SK-N-SH (cell line): Measurements from ENCODE around the gene NOLC1. TPM values are rescaled to one million over a fixed set of nuclear protein-coding genes. Genes with fewer than 3 reads are reported as not detected.

Experiments
- CTCF ChIA-PET: fragments of 300-600, 350-600 bp; formaldehyde crosslinking; extraction: SDS; loops from one replicate; lab custom pipeline; 2021; lab: Yijun Ruan, JAX
- POLR2A ChIA-PET: fragments of 350-600 bp; sonication (Branson Sonifier 250); formaldehyde crosslinking; extraction: SDS; loops from one replicate; lab custom pipeline; 2020; ENCODE audit warnings: antibody characterized with exemption, inconsistent platforms; lab: Yijun Ruan, JAX
- DNase-seq: peaks from one replicate; pipeline ENCODE4 v3.0.0; 2012
- H2AFZ ChIP-seq: fragments of 200-600 bp; sonication (generic); 2 replicates; pipeline ENCODE4 v1.8.1; 2016; ENCODE audit warnings: antibody characterized with exemption, mild to moderate bottlenecking, low read depth
- H3F3A ChIP-seq: fragments of 200-600 bp; sonication (generic); replicated peaks from 2 replicates; pipeline ENCODE3; 2016; ENCODE audit warnings: antibody characterized with exemption, mild to moderate bottlenecking; ENCODE audit not compliant: insufficient read depth
- H3K27ac ChIP-seq, 2 experiments: fragments of 200-500 bp in 1 of 2; fragments of 200-600 bp in 1 of 2; sonication (Bioruptor generic) in 1 of 2; sonication (generic), shearing (Covaris generic) in 1 of 2; 2 replicates each; pipeline versions ENCODE4 v1.5.1 to v1.6.1; 2014 to 2016; ENCODE audit warnings: low read depth in 2 of 2, inconsistent platforms in 1 of 2, low read length in 1 of 2, mild to moderate bottlenecking in 1 of 2, mixed read lengths in 1 of 2
- H3K27me3 ChIP-seq: fragments of 200-600 bp; sonication (generic), shearing (Covaris generic); 2 replicates; pipeline ENCODE4 v1.6.1; 2016; ENCODE audit warnings: mixed run types; ENCODE audit not compliant: insufficient read depth
- H3K36me3 ChIP-seq, 2 experiments: fragments of 200-500 bp in 1 of 2; fragments of 200-600 bp in 1 of 2; sonication (Bioruptor generic) in 1 of 2; sonication (generic) in 1 of 2; replicated peaks in 1 of 2; 2 replicates each; pipeline versions ENCODE3 to v1.5.1; 2014 to 2016; ENCODE audit warnings: low read length in 1 of 2, mild to moderate bottlenecking in 1 of 2; ENCODE audit not compliant: insufficient read depth in 2 of 2, control insufficient read depth in 1 of 2
- H3K4me1 ChIP-seq, 2 experiments: fragments of 200-500 bp in 1 of 2; fragments of 200-600 bp in 1 of 2; sonication (Bioruptor generic) in 1 of 2; sonication (generic), shearing (Covaris generic) in 1 of 2; 2 replicates each; pipeline versions ENCODE4 v1.5.1 to v1.6.1; 2014 to 2016; ENCODE audit warnings: low read depth in 1 of 2, low read length in 1 of 2, mixed run types in 1 of 2; ENCODE audit not compliant: insufficient read depth in 2 of 2, control insufficient read depth in 1 of 2
- H3K4me2 ChIP-seq: fragments of 200-600 bp; sonication (generic), shearing (Covaris generic); 2 replicates; pipeline ENCODE4 v1.6.1; 2017; ENCODE audit warnings: mixed run types
- H3K4me3 ChIP-seq, 2 experiments: fragments of 200-500 bp in 1 of 2; fragments of 200-600 bp in 1 of 2; sonication (Bioruptor generic) in 1 of 2; sonication (generic), shearing (Covaris generic) in 1 of 2; 2 replicates each; pipeline versions ENCODE4 v1.5.1 to v1.8.1; 2014 to 2016; ENCODE audit warnings: low read depth in 2 of 2, inconsistent platforms in 1 of 2, low read length in 1 of 2, mild to moderate bottlenecking in 1 of 2, mixed read lengths in 1 of 2, moderate library complexity in 1 of 2
- H3K79me2 ChIP-seq: fragments of 200-600 bp; sonication (generic); 2 replicates; pipeline ENCODE4 v1.8.1; 2017; ENCODE audit warnings: mild to moderate bottlenecking; ENCODE audit not compliant: insufficient read depth
- H3K9ac ChIP-seq: fragments of 200-600 bp; sonication (generic); 2 replicates; pipeline ENCODE4 v1.6.1; 2017; ENCODE audit warnings: mixed run types
- H3K9me2 ChIP-seq: fragments of 200-600 bp; sonication (generic); 2 replicates; pipeline ENCODE4 v1.6.1; 2017; ENCODE audit warnings: mixed run types
- H3K9me3 ChIP-seq: fragments of 200-600 bp; sonication (generic); 2 replicates; pipeline ENCODE4 v1.6.1; 2017; ENCODE audit warnings: mixed run types, mild to moderate bottlenecking, moderate library complexity
- H4K20me1 ChIP-seq: fragments of 200-600 bp; sonication (generic); 2 replicates; pipeline ENCODE4 v1.6.1; 2017; ENCODE audit warnings: mild to moderate bottlenecking, mixed run types; ENCODE audit not compliant: insufficient read depth
- CHD2 ChIP-seq: fragments of 150-350 bp; IDR thresholded peaks from 2 replicates; pipeline ENCODE4 v1.6.1; 2018; ENCODE audit warnings: low read length; ENCODE audit not compliant: partially characterized antibody
- EP300 ChIP-seq, 2 experiments: IDR thresholded peaks; 2 replicates each; pipeline versions ENCODE4 v1.4.0 to v1.6.1; 2012; ENCODE audit warnings: borderline replicate concordance in 1 of 2, low read depth in 1 of 2, low read length in 1 of 2
- FOXJ3 ChIP-seq: sonication (generic); formaldehyde crosslinking; IDR thresholded peaks from 2 replicates; pipeline ENCODE4 v1.5.1; 2020; ENCODE audit warnings: mild to moderate bottlenecking, missing genetic modification reagents
- FOXM1 ChIP-seq: IDR thresholded peaks from 2 replicates; pipeline ENCODE4 v1.4.0; 2012; ENCODE audit warnings: low read depth, mild to moderate bottlenecking
- GABPA ChIP-seq: IDR thresholded peaks from 2 replicates; pipeline ENCODE4 v1.4.0; 2012; ENCODE audit warnings: low read depth, mild to moderate bottlenecking
- GATA2 ChIP-seq: sonication (generic); formaldehyde crosslinking; IDR thresholded peaks from 2 replicates; pipeline ENCODE4 v1.5.0; 2020; ENCODE audit warnings: mild to moderate bottlenecking, missing genetic modification reagents
- MEF2A ChIP-seq: IDR thresholded peaks from 2 replicates; pipeline ENCODE4 v1.4.0; 2012; ENCODE audit warnings: low read depth, borderline replicate concordance
- MXI1 ChIP-seq: IDR thresholded peaks from 2 replicates; pipeline ENCODE4 v1.6.1; 2012; ENCODE audit warnings: mild to moderate bottlenecking, low read depth, low read length, improper control_type of control experiment
- NFIC ChIP-seq: IDR thresholded peaks from 2 replicates; pipeline ENCODE4 v1.4.0; 2012; ENCODE audit warnings: borderline replicate concordance
- POLR2AphosphoS5 ChIP-seq: IDR thresholded peaks from 2 replicates; pipeline ENCODE4 v1.6.1; 2012; ENCODE audit warnings: low read depth, low read length
- RFX5 ChIP-seq: IDR thresholded peaks from 2 replicates; pipeline ENCODE4 v1.6.1; 2012; ENCODE audit warnings: mild to moderate bottlenecking, improper control_type of control experiment, low read length
- RXRA ChIP-seq: IDR thresholded peaks from 2 replicates; pipeline ENCODE4 v1.4.0; 2012; ENCODE audit warnings: low read depth, mild to moderate bottlenecking, borderline replicate concordance
- SMC3 ChIP-seq: IDR thresholded peaks from 2 replicates; pipeline ENCODE4 v1.6.1; 2012; ENCODE audit warnings: low read depth, low read length, improper control_type of control experiment
- YY1 ChIP-seq: IDR thresholded peaks from 2 replicates; pipeline ENCODE4 v1.4.0; 2012; ENCODE audit warnings: low read depth, mild to moderate bottlenecking
- WGBS: methylation state at CpG from one replicate; pipeline ENCODE4 v1.1.6; 2017; ENCODE audit warnings: low lambda C conversion rate; 5-methylcytosine and 5-hydroxymethylcytosine counted together
- polyA plus RNA-seq, 3 experiments: library from polyadenylated mRNA; depleted of rRNA; stranded (reverse); fragments of >200 nt; gene quantifications; 2 replicates each; pipeline ENCODE4 v1.2.3, GENCODE V29; 2012
- TF ChIP-seq, protein P1 (sequence below): IDR thresholded peaks from 2 replicates; pipeline ENCODE4 v1.4.0; 2012; ENCODE audit warnings: low read depth
- TF ChIP-seq, protein P2 (sequence below): fragments of 200-600 bp; sonication (generic); IDR thresholded peaks from 2 replicates; pipeline ENCODE4 v1.6.1; 2017; ENCODE audit warnings: antibody characterized with exemption, mild to moderate bottlenecking, moderate library complexity
- TF ChIP-seq, protein P3 (sequence below): IDR thresholded peaks from 2 replicates; pipeline ENCODE4 v1.4.0; 2012; ENCODE audit warnings: low read depth, borderline replicate concordance
- TF ChIP-seq, protein P4 (sequence below): IDR thresholded peaks from 2 replicates; pipeline ENCODE4 v1.4.0; 2012; ENCODE audit warnings: low read depth, borderline replicate concordance
- TF ChIP-seq, protein P5 (sequence below): fragments of 150-350 bp; IDR thresholded peaks from 2 replicates; pipeline ENCODE4 v1.6.1; 2016; ENCODE audit warnings: mild to moderate bottlenecking, low read depth, low read length

The NOLC1 gene
- polyA plus RNA-seq, 1 of the 3 experiments (the other 2 are of a cell fraction), result 71.8 TPM

DNA sequence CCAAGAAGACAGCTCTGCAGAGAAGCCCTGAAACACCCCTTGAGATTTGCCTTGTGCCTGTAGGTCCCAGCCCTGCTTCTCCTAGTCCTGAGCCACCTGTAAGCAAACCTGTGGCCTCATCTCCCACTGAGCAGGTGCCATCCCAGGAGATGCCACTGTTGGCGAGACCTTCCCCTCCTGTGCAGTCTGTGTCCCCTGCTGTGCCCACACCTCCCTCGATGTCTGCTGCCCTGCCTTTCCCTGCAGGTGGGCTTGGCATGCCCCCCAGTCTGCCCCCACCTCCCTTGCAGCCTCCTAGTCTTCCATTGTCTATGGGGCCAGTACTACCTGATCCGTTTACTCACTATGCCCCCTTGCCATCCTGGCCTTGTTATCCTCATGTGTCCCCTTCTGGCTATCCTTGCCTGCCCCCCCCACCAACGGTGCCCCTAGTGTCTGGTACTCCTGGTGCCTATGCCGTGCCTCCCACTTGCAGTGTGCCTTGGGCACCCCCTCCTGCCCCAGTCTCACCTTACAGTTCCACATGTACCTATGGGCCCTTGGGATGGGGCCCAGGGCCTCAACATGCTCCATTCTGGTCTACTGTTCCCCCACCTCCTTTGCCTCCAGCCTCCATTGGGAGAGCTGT, 11.2 kb upstream of the NOLC1 start:
- no peak for DNase-seq
- POLR2A ChIA-PET, result no interaction called here

More for the DNA sequence above, 11.2 kb upstream of the NOLC1 start:
- H3K36me3 ChIP-seq, result peaks cover 42 to 73% of the 10 kb centered on the region in 2 experiments
- no peaks in the 10 kb centered on the region for H3K9me2 ChIP-seq
- H3K4me2 ChIP-seq, result no peak overlapping the region
- H3K4me1 ChIP-seq, result peaks cover 0 to under 1% of the 10 kb centered on the region in 2 experiments; a peak in 1 of 4 replicates
- peaks cover 5% of the 10 kb centered on the region for H3F3A ChIP-seq
- no peak overlapping the region for H2AFZ ChIP-seq
- H3K4me3 ChIP-seq, result no peak overlapping the region
- H3K79me2 ChIP-seq, result peaks cover 80% of the 10 kb centered on the region
- no peak overlapping the region for H3K9ac ChIP-seq
- CTCF ChIA-PET, result no interaction called here
- no peaks in the 10 kb centered on the region for H3K9me3 ChIP-seq
- H3K27me3 ChIP-seq, result no peaks in the 10 kb centered on the region
- TF ChIP-seq FOXJ3 (CRISPR knock-in tag) (no peak), MXI1 (no peak), GABPA (no peak), RFX5 (no peak), CHD2 (no peak), YY1 (no peak), SMC3 (no peak), RXRA (no peak), GATA2 (CRISPR knock-in tag) (no peak), MEF2A (no peak), NFIC (no peak), EP300 (IDR thresholded peaks at IDR 0.05; ENCODE audit: borderline replicate concordance in 1 of 2, low read depth in 1 of 2, low read length in 1 of 2) (no peak), FOXM1 (no peak), POLR2AphosphoS5 (no peak)
- TF ChIP-seq, protein P1, sequence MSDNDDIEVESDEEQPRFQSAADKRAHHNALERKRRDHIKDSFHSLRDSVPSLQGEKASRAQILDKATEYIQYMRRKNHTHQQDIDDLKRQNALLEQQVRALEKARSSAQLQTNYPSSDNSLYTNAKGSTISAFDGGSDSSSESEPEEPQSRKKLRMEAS, result no peak
- TF ChIP-seq, protein P2, sequence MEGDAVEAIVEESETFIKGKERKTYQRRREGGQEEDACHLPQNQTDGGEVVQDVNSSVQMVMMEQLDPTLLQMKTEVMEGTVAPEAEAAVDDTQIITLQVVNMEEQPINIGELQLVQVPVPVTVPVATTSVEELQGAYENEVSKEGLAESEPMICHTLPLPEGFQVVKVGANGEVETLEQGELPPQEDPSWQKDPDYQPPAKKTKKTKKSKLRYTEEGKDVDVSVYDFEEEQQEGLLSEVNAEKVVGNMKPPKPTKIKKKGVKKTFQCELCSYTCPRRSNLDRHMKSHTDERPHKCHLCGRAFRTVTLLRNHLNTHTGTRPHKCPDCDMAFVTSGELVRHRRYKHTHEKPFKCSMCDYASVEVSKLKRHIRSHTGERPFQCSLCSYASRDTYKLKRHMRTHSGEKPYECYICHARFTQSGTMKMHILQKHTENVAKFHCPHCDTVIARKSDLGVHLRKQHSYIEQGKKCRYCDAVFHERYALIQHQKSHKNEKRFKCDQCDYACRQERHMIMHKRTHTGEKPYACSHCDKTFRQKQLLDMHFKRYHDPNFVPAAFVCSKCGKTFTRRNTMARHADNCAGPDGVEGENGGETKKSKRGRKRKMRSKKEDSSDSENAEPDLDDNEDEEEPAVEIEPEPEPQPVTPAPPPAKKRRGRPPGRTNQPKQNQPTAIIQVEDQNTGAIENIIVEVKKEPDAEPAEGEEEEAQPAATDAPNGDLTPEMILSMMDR, result no peak
- TF ChIP-seq, protein P3, sequence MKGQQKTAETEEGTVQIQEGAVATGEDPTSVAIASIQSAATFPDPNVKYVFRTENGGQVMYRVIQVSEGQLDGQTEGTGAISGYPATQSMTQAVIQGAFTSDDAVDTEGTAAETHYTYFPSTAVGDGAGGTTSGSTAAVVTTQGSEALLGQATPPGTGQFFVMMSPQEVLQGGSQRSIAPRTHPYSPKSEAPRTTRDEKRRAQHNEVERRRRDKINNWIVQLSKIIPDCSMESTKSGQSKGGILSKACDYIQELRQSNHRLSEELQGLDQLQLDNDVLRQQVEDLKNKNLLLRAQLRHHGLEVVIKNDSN, result no peak
- TF ChIP-seq, protein P4, sequence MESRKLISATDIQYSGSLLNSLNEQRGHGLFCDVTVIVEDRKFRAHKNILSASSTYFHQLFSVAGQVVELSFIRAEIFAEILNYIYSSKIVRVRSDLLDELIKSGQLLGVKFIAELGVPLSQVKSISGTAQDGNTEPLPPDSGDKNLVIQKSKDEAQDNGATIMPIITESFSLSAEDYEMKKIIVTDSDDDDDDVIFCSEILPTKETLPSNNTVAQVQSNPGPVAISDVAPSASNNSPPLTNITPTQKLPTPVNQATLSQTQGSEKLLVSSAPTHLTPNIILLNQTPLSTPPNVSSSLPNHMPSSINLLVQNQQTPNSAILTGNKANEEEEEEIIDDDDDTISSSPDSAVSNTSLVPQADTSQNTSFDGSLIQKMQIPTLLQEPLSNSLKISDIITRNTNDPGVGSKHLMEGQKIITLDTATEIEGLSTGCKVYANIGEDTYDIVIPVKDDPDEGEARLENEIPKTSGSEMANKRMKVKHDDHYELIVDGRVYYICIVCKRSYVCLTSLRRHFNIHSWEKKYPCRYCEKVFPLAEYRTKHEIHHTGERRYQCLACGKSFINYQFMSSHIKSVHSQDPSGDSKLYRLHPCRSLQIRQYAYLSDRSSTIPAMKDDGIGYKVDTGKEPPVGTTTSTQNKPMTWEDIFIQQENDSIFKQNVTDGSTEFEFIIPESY, result no peak
- TF ChIP-seq, protein P5, sequence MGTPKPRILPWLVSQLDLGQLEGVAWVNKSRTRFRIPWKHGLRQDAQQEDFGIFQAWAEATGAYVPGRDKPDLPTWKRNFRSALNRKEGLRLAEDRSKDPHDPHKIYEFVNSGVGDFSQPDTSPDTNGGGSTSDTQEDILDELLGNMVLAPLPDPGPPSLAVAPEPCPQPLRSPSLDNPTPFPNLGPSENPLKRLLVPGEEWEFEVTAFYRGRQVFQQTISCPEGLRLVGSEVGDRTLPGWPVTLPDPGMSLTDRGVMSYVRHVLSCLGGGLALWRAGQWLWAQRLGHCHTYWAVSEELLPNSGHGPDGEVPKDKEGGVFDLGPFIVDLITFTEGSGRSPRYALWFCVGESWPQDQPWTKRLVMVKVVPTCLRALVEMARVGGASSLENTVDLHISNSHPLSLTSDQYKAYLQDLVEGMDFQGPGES, result no peak
- 95% methylated on average over 5 of the region's 5 CpGs for WGBS
- no peak overlapping the region for H3K27ac ChIP-seq
- H4K20me1 ChIP-seq, result peaks cover 63% of the 10 kb centered on the region
